Measurements from ENCODE around the gene EXTL2. TPM values are rescaled to one million over a fixed set of nuclear protein-coding genes. Genes with fewer than 3 reads are reported as not detected.

The EXTL2 gene
- total and polyA plus RNA-seq, 8 donors: 2.9 to 33.5 (median 4.4) TPM; not detected in 1

GRCh38 chr1:100903777-100904176 is 9.1 kb upstream of the EXTL2 start:
- no peaks in the 10 kb centered on the region for H3K9me3 ChIP-seq
- intact Hi-C loops (cut with DNase I; ENCODE audit: low total_unique reads): no loop called here
- H3K36me3 ChIP-seq: peaks cover 12 to 76% (median 67%) of the 10 kb centered on the region in 4 donors

GRCh38 chr1:100902365-100902764 is 7.7 kb upstream of the EXTL2 start:
- no peak for DNase-seq
- intact Hi-C loops (cut with DNase I; ENCODE audit: low total_unique reads): no loop called here
- no peak overlapping the region for H3K27ac ChIP-seq
- peaks cover 12 to 62% (median 59%) of the 10 kb centered on the region in 4 donors for H3K36me3 ChIP-seq
- no peak for TF ChIP-seq CTCF (IDR thresholded peaks at IDR 0.05)
- TF ChIP-seq EP300 (IDR thresholded peaks at IDR 0.05): no peak
- no peak for TF ChIP-seq POLR2A (IDR thresholded peaks at IDR 0.05)
- TF ChIP-seq POLR2AphosphoS5 (IDR thresholded peaks at IDR 0.05): no peak
- H3K4me3 ChIP-seq: no peak overlapping the region
- peaks cover 3 to 33% (median 14%) of the 10 kb centered on the region in 4 donors for H3K4me1 ChIP-seq
- no peaks in the 10 kb centered on the region for H3K27me3 ChIP-seq
- H3K9me3 ChIP-seq: no peaks in the 10 kb centered on the region
- 89 to 100% (median 93%) methylated on average over 1 of the region's 1 CpG for WGBS, 5 donors

More at GRCh38 chr1:100903777-100904176, 9.1 kb upstream of the EXTL2 start:
- Histone ChIP-seq H3K4me3 (no peak overlapping the region), H3K27ac (no peak overlapping the region), H3K4me1 (peaks cover 0 to 21% (median 4%) of the 10 kb centered on the region in 4 donors), H3K27me3 (no peaks in the 10 kb centered on the region)
- DNase-seq: no peak
- no peak for TF ChIP-seq CTCF (IDR thresholded peaks at IDR 0.05)
- TF ChIP-seq EP300 (IDR thresholded peaks at IDR 0.05): no peak
- no peak for TF ChIP-seq POLR2A (IDR thresholded peaks at IDR 0.05)
- no peak for TF ChIP-seq POLR2AphosphoS5 (IDR thresholded peaks at IDR 0.05)
- 96 to 100% (median 97%) methylated on average over 1 of the region's 1 CpG for WGBS, 5 donors

- peak in 2 of 3 donors; percentile 26 to 53 for TF ChIP-seq POLR2AphosphoS5 (IDR thresholded peaks at IDR 0.05)
- TF ChIP-seq EP300 (IDR thresholded peaks at IDR 0.05): no peak
- TF ChIP-seq POLR2A (IDR thresholded peaks at IDR 0.05): no peak
- no peak for TF ChIP-seq CTCF (IDR thresholded peaks at IDR 0.05)
- peak; percentile 43 to 81 for DNase-seq
- 0 to 2% (median 1%) methylated on average over 10 to 12 of the region's 12 CpGs for WGBS, 5 donors
- intact Hi-C loops (cut with DNase I; ENCODE audit: low total_unique reads): no loop called here
- Histone ChIP-seq H3K4me1 (peaks cover 11 to 53% (median 33%) of the 10 kb centered on the region in 4 donors), H3K36me3 (peaks cover 11 to 32% (median 23%) of the 10 kb centered on the region in 4 donors), H3K9me3 (no peaks in the 10 kb centered on the region), H3K4me3 (peak overlapping the region; percentile 66 to 88 (median 75)), H3K27me3 (no peaks in the 10 kb centered on the region), H3K27ac (peak overlapping the region; percentile 92 to 98 (median 97))
Measured at GRCh38 chr1:100896481-100896982, 1.9 kb upstream of the EXTL2 start.

GRCh38 chr1:100895540-100896480 is 1.2 kb upstream of the EXTL2 start, which contains the start of gene SLC30A7:
SLC30A7 (plus strand) TSS chr1:100896090; CDS start chr1:100896263, 173 bp downstream.
- DNase-seq: peak; percentile 98
- peaks cover 7 to 26% (median 16%) of the 10 kb centered on the region in 4 donors for H3K36me3 ChIP-seq
- peak within 1 kb of the TSS; percentile 66 to 88 (median 75) for H3K4me3 ChIP-seq
- H3K27ac ChIP-seq: peak within 1 kb of the TSS; percentile 92 to 98 (median 97)
- no peaks in the 10 kb centered on the region for H3K27me3 ChIP-seq
- H3K4me1 ChIP-seq: peaks cover 11 to 53% (median 33%) of the 10 kb centered on the region in 4 donors
- intact Hi-C loops (cut with DNase I; ENCODE audit: low total_unique reads): no loop called here
- WGBS, 5 donors: 0 to 1% (median 1%) methylated on average over 26 to 62 of the region's 62 CpGs
- peak; percentile 78 to 92 (median 84) for TF ChIP-seq POLR2AphosphoS5 (IDR thresholded peaks at IDR 0.05)
- TF ChIP-seq CTCF (IDR thresholded peaks at IDR 0.05): no peak
- TF ChIP-seq POLR2A (IDR thresholded peaks at IDR 0.05): peak in 1 of 4 donors; percentile 65
- H3K9me3 ChIP-seq: no peaks in the 10 kb centered on the region

Data from stomach (tissue), 9 donors.